Left ventricle myocardium inferior (tissue), 1 donor: ENCODE data around the gene PTPRN2. TPM values are rescaled to one million over a fixed set of nuclear protein-coding genes. Genes with fewer than 3 reads are reported as not detected.

Experiments
- DNase-seq: peaks from one replicate; pipeline ENCODE4 v3.0.0-alpha.2; 2020
- H3K27ac ChIP-seq: fragments of 200-600 bp; replicated peaks from 2 replicates; pipeline ENCODE4 v1.8.0; 2021
- H3K27me3 ChIP-seq: fragments of 200-600 bp; 2 replicates; pipeline ENCODE4 v1.8.0; 2021; ENCODE audit warnings: low read depth
- H3K36me3 ChIP-seq: fragments of 200-600 bp; 2 replicates; pipeline ENCODE4 v1.8.0; 2021
- H3K4me1 ChIP-seq: fragments of 200-600 bp; 2 replicates; pipeline ENCODE4 v1.8.0; 2021
- H3K4me3 ChIP-seq: fragments of 200-600 bp; 2 replicates; pipeline ENCODE4 v1.8.0; 2021; ENCODE audit warnings: mild to moderate bottlenecking, moderate library complexity
- H3K9me3 ChIP-seq: fragments of 200-600 bp; replicated peaks from 2 replicates; pipeline ENCODE4 v1.8.0; 2021
- CTCF ChIP-seq: fragments of 200-600 bp; IDR thresholded peaks from 2 replicates; pipeline ENCODE4 v1.8.0; 2021; ENCODE audit warnings: antibody characterized with exemption, mild to moderate bottlenecking, borderline replicate concordance
- intact Hi-C: fragments of 100-400 bp; cut with micrococcal nuclease; formaldehyde crosslinking; loops from one replicate; pipeline ENCODE4 v1.11.0; 2022
- total RNA-seq: library from RNA; stranded (reverse); fragmentation: NEBNext Ultra II Directional; extraction: Animal tissue kit (Norgen Biotek cat#: 25700); gene quantifications from one replicate; pipeline ENCODE4 v1.2.1, GENCODE V29; 2021
- donor health status: DM: no; HTN: yes; CAD: no; lungs with severe emphysema.

The PTPRN2 gene
- total RNA-seq, 1 donor from 2014 or later: 1.3 TPM

- Histone ChIP-seq H3K4me1 (no peaks in the 10 kb centered on the region), H3K27me3 (peaks cover 53% of the 10 kb centered on the region), H3K36me3 (no peaks in the 10 kb centered on the region), H3K9me3 (no peaks in the 10 kb centered on the region), H3K27ac (no peak overlapping the region), H3K4me3 (no peak overlapping the region)
- intact Hi-C loops: no loop called here
- no peak for DNase-seq
- no peak for TF ChIP-seq CTCF
Measured at GRCh38 chr7:157604661-157605381, 982.8 kb downstream of the PTPRN2 start.

GRCh38 chr7:157603716-157604115 is 983.9 kb downstream of the PTPRN2 start:
- no peaks in the 10 kb centered on the region for H3K9me3 ChIP-seq
- intact Hi-C loops: no loop called here
- DNase-seq: no peak
- no peaks in the 10 kb centered on the region for H3K4me1 ChIP-seq
- no peak overlapping the region for H3K27ac ChIP-seq
- H3K36me3 ChIP-seq: no peaks in the 10 kb centered on the region
- no peak for TF ChIP-seq CTCF
- peaks cover 48% of the 10 kb centered on the region for H3K27me3 ChIP-seq
- no peak overlapping the region for H3K4me3 ChIP-seq

- Histone ChIP-seq H3K4me3 (no peak overlapping the region), H3K27ac (no peak overlapping the region), H3K4me1 (no peaks in the 10 kb centered on the region), H3K36me3 (no peaks in the 10 kb centered on the region), H3K27me3 (peaks cover 45% of the 10 kb centered on the region), H3K9me3 (no peaks in the 10 kb centered on the region)
- intact Hi-C loops: no loop called here
- DNase-seq: no peak
- no peak for TF ChIP-seq CTCF
Measured at GRCh38 chr7:157603005-157603404, 984.6 kb downstream of the PTPRN2 start.

GRCh38 chr7:157602581-157602980 is 985.0 kb downstream of the PTPRN2 start:
- peaks cover 44% of the 10 kb centered on the region for H3K27me3 ChIP-seq
- DNase-seq: no peak
- H3K9me3 ChIP-seq: no peaks in the 10 kb centered on the region
- no peaks in the 10 kb centered on the region for H3K36me3 ChIP-seq
- H3K4me3 ChIP-seq: no peak overlapping the region
- intact Hi-C loops: no loop called here
- TF ChIP-seq CTCF: no peak
- H3K27ac ChIP-seq: no peak overlapping the region
- no peaks in the 10 kb centered on the region for H3K4me1 ChIP-seq

GRCh38 chr7:157602156-157602555 is 985.5 kb downstream of the PTPRN2 start:
- H3K9me3 ChIP-seq: no peaks in the 10 kb centered on the region
- peaks cover 39% of the 10 kb centered on the region for H3K27me3 ChIP-seq
- H3K27ac ChIP-seq: no peak overlapping the region
- intact Hi-C loops: no loop called here
- no peak for DNase-seq
- H3K36me3 ChIP-seq: no peaks in the 10 kb centered on the region
- no peak overlapping the region for H3K4me3 ChIP-seq
- no peak for TF ChIP-seq CTCF
- no peaks in the 10 kb centered on the region for H3K4me1 ChIP-seq
